Measurements from ENCODE around the gene ZNF398.
A peak's percentile ranks its signal among the peaks of the same experiment; 100 is the strongest.
"Not testable (repeated sequence)": the region's sequence is repeated elsewhere in the genome, so short reads cannot be mapped to it uniquely, and the experiment has no call there.

Gene ZNF398

GRCh38 chr7:149147072-149147751 is at the start of gene ZNF398:
Gene ZNF398 (plus strand): TSS chr7:149147453. CDS start chr7:149147743, 290 bp downstream.
- DNase-seq = peak; percentile 71

- no peak for DNase-seq
Measured at GRCh38 chr7:149099058-149099457, 48.2 kb upstream of the ZNF398 start.

GRCh38 chr7:149100821-149101220 is 46.4 kb upstream of the ZNF398 start:
- no peak for DNase-seq

GRCh38 chr7:149102666-149103065 is 44.6 kb upstream of the ZNF398 start:
- DNase-seq = no peak

- DNase-seq = no peak
Measured at GRCh38 chr7:149103424-149103823, 43.8 kb upstream of the ZNF398 start.

DNA sequence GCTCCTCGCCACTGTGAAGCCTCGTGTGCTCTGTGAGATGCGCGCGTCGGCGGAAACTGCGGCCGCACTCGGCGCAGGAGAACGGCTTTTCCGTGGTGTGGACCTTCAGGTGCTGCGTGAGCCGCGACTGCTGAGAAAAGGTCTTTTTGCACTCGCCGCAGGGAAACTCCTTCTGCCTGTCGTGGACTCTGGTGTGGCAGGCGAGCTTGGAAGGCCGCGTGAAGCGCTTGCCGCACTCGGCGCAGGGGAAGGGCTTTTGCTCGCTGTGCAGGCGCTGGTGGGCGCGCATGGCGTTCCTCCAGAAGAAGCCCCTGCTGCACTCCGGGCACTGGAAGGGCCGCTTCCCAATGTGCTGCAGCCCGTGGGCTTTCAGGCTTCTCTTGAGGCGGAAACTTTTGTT is 43.0 kb upstream of the ZNF398 start:
- no peak for DNase-seq

GRCh38 chr7:149104749-149105148 is 42.5 kb upstream of the ZNF398 start:
- DNase-seq = no peak

GRCh38 chr7:149109969-149110368 is 37.3 kb upstream of the ZNF398 start:
- DNase-seq = no peak

DNA sequence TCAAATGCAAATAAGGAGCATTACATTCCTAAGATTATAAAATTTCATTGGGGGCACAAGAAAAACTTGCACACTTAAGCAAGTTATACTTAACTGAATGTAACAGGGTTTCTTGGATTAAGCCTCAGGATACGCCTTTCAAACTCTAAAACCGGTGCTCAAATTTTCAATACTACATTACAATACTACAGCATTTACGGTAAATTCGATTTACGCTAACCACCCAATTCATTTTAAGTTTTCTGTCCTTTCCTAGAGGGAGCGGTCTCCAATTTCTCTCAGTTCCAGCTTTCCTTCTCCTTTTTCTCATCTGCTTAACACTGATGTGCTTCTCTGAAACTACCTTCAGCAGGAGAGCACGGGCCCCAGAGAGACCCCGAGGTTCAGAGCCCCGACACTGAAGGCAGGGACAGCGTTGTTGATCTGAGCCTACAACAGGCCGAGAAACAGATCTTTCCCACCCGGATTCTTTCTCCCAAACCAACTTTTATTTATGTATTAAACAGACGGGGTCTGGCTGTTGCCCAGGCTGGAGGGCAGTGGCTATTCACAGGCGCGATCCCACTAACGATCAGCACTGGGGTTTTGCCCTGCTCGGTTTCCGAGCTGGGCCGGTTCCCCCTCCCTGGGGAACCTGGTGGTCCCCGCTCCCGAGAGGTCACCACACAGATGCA is 21.9 kb upstream of the ZNF398 start:
- no peak for DNase-seq

DNA sequence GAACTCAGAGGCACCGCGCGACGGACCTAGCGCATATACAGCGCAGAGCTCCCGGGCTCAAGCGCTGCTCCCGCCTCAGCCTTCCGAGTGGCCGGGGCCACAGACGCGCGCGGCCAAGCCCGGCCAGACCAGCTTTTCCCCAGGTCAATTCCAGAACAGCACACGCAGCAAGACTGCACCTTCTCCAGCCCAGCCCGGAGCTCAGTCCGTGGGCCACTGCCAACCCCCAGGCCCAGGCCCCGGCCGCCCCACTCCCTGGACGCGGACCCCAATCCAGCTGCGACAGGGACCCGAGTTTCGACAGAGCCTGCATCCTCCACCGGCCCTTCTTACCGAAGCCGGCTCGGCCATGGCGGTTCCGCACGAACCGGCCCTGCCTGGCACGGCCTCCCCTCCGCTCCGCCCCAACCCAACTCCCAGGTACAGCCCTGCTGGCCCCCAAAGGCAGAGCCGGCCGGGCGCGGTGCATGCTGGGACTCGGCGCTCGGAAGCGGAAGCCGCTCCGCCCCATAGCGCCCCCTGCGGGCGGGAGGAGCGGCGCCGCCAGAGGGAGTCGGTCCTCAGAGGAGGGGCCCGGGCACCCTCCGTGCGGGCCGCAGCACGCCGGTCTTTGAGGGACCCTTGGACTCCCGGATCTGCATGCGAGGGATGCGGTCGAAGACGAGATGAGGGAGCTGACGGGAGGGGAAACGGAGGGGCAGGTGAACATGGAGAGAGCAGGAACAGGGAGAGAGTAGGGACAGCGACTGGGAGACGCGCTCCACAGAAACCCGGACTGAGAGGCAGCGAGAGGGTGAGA is 21.2 kb upstream of the ZNF398 start, which contains the start of gene ZNF425:
TSS of gene ZNF425 (minus strand) at position 462 of the 799 bp plus-strand sequence. CDS start at position 351, 111 bp downstream.
- DNase-seq = peak; percentile 85

GRCh38 chr7:149126662-149127266 is 20.5 kb upstream of the ZNF398 start:
- DNase-seq = peak; percentile 23

DNA sequence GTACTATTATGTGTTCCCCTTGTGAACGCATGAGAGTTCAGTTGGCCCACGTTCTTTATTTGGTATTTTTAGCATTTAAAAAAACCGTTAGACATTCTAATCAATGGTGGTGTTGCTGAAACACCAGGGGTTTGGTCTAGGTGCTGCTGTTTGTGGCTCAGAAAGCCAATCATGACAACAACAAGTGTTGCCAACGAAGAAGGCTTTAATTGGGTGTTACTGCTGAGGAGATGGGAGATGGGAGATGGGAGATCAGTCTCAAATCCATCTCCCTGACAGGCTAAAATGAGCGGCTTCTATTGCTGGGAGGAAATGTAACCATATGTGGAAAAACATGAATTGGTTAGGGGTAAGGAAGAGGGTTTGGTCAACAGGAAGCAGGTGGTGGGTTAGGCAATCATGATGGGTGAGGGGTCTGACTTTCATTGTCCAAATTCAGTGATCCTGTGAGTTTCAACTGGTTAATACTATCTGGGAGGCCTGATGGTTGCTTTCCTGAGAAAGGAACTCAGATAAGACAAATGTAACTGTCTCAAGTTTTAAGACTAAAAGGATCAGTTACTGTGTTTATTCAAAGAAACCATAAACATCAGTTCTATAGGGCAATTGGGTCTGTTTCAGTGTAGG is 16.6 kb upstream of the ZNF398 start:
- no peak for DNase-seq

DNA sequence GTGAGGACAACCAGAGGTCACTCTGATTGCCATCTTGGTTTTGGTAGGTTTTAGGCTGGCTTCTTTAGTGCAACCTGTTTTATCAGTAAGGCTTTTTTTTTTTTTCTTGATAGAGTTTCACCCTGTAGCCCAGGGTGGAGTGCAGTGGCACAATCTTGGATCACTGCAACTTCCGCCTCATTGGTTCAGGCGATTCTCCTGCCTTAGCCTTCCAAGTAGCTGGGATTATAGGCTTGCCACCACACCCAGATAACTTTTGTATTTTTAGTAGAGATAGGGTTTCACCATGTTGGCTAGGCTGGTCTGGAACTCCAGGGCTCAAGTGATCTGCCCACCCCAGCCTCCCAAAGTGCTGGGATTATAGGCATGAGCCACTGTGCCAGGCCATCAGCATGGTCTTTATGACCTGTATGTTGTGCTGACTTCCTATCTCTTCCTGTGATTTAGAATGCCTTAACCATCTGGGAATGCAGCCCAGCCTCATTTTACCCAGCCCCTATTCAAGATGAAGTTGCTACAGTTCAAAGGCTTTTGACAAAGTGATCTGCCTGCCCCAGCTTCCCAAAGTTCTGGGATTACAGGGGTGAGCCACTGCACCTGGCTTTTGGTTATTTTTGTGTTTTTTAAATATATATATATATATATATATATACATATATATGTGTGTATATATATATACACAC is 14.1 kb upstream of the ZNF398 start:
- DNase-seq = no peak

GRCh38 chr7:149136118-149136517 is 11.1 kb upstream of the ZNF398 start:
- no peak for DNase-seq

DNA sequence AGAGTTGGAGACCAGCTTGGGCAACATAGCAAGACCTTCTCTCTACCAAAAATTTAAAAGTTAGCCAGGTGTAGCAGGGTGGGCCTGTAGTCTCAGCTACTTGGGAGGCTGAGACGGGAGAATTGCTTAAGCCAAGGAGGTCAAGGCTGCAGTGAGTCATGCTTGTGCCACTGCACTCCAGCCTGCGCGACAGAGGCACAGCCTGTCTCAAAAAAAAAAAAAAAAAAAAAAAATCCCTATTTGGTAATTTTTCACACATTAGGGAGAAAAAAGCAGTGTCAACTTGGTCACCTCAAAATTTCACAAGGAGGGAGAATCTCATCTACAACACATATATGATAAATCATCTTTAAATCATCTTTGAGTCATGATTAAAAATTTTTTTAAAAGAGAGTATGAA is 6.4 kb upstream of the ZNF398 start:
- no peak for DNase-seq

DNA sequence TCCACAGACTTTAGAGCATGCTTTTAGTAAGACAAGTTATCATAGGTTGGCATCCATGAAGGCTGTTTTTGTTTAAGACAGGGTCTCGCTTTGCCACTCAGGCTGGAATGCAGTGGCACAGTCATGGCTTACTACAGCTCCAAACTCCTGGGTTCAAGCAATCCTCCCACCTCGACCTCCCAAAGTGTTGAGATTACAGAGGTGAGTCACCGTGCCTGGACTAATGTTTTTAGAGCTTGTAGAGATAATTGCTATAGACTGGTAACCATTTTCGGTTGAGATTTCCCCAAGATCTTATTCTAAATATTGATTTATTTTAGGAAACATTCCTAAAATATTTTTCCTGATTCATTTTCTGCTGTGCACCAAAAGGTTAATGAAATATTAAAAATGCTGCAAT is 5.4 kb upstream of the ZNF398 start:
- DNase-seq = no peak

GRCh38 chr7:149144436-149144922 is 2.8 kb upstream of the ZNF398 start:
- not testable (repeated sequence) for DNase-seq

DNA sequence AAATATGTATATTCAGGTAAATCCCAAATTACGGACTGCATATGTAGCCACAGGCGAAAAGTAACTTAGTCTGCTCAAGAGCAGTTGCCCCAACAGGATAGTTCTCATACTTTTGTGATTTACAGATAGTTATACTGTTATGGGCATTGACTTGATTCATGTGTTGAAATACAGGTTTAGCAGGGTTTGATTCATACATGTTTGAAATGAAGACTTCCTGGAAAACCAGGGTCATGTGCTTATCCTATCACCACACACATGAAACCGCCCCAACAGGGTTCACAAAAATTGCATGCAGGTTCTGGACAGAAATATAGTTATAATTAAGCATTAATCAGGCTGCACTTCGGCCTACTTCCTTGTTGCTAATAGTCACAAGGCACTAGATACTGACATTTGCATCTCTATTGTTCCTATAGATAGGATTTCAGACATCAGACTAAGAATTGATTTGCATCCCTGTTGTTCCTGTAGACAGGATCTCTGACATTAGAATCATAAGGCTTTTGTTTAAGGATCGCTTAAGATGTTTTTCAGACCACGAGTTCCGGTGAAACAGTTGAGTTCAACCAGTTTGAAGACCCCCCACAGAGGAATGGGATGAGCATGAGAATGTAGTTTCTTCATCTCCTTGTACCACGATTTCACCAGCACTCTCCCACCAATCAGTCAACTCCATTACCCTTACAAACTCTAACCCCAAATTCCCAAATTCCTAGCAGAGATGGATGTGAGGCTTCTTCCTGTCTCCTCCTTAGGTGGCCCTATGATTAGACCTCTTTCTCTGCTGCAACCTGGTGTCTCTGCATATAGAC is 2.0 kb upstream of the ZNF398 start:
- no peak for DNase-seq

DNA sequence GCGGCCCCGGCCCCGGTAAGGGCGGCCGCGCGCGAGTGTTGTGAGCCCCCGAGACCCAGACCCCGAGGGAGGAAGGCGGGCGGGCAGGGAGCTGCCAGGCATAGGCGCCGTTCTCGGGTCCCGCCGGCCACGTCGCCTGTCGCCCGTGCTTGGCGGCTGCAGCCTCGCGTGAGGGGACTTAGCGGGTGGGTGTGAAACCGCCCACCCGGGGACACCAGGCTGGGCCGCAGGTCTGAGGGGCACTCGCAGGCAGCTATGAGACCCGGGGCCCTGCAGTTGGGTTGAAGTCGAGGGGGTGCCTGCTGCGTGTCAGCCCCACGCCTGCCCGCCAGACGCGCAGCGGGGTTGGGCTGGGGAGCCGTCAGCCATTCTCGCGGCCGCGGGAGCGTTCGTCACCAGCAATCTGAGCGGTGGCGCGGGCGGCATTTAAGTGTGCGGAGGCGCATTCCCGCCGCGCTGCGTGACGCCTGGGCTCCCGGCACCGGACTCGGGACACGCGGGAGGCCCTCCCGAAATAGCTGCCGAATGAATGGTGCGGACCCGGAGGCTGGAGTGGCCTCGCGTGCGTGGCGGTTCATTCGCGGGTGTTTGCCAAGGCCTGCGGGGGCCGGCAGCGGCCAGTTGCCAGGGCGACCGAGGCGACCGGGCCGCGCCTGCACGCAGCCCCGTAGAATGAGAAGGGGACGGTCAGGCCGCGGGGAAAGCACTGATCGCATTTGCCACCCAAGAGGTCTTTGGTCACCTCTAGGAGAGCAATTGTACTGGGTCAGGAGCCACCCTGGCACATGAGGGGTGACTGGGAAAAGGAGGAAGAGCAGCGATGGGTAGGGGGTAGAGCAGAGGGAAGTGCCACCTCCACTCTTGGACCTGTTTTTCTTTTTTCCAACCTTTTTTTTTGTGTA is 750 bp downstream of the ZNF398 start:
- peak; percentile 42 for DNase-seq

DNA sequence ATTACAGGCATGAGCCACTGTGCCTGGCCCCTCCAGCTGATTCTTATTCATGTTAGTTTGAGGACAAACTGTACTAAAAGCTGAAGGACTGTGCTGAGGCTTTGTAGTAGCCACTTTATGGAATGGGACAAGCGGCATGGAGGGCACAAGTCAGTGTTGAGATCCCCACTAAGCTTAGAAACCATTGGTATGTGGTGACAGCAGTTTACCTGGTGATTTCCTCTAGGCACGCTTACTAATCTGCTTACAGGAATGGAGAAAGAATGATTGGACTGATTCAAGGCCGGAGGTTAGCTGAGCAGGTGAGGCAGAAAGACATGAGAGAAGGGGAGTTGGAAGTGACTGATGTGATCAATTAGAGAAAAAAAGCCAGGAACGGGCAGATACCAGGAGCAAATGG is 3.7 kb downstream of the ZNF398 start:
- no peak for DNase-seq
